SK-N-MC (cell line): ENCODE data around the gene SMPD3.

ENCODE experiments used
- DNase-seq: peaks from one replicate; pipeline ENCODE4 v3.0.0-alpha.2; 2011; ENCODE audit warnings: low read depth, low spot score
- H3K27ac ChIP-seq: fragments of 200-600 bp; sonication (generic); 2 replicates; pipeline ENCODE4 v1.5.1; 2016; ENCODE audit warnings: mixed run types
- H3K36me3 ChIP-seq: fragments of 200-600 bp; sonication (generic); 2 replicates; pipeline ENCODE4 v1.6.1; 2017; ENCODE audit warnings: antibody characterized with exemption, low read length, mixed read lengths; ENCODE audit not compliant: insufficient read depth
- H3K4me3 ChIP-seq: fragments of 200-600 bp; sonication (generic); 2 replicates; pipeline ENCODE4 v1.5.1; 2016
- H3K9ac ChIP-seq: fragments of 200-600 bp; sonication (generic); 2 replicates; pipeline ENCODE4 v1.8.0; 2017; ENCODE audit warnings: mixed run types, mixed read lengths; ENCODE audit not compliant: insufficient read length
- H3K9me3 ChIP-seq: fragments of 200-600 bp; sonication (generic); 2 replicates; pipeline ENCODE4 v1.6.1; 2017; ENCODE audit warnings: low read depth, mild to moderate bottlenecking, antibody characterized with exemption, low read length, moderate library complexity, mixed read lengths
- EZH2 ChIP-seq: fragments of 200-600 bp; sonication (generic); IDR thresholded peaks from one replicate; pipeline ENCODE4 v1.6.1; 2017; ENCODE audit warnings: antibody characterized with exemption
- FOXP2 ChIP-seq: optimal IDR thresholded peaks from 2 replicates; pipeline ENCODE3; 2011; ENCODE audit warnings: mild to moderate bottlenecking, moderate library complexity; ENCODE audit not compliant: insufficient read depth; ENCODE audit errors: extremely low read length, control extremely low read depth
- POLR2AphosphoS5 ChIP-seq: IDR thresholded peaks from 2 replicates; pipeline ENCODE4 v1.6.1; 2012; ENCODE audit warnings: mild to moderate bottlenecking, low read depth, low read length, borderline replicate concordance

SMPD3 gene

DNA sequence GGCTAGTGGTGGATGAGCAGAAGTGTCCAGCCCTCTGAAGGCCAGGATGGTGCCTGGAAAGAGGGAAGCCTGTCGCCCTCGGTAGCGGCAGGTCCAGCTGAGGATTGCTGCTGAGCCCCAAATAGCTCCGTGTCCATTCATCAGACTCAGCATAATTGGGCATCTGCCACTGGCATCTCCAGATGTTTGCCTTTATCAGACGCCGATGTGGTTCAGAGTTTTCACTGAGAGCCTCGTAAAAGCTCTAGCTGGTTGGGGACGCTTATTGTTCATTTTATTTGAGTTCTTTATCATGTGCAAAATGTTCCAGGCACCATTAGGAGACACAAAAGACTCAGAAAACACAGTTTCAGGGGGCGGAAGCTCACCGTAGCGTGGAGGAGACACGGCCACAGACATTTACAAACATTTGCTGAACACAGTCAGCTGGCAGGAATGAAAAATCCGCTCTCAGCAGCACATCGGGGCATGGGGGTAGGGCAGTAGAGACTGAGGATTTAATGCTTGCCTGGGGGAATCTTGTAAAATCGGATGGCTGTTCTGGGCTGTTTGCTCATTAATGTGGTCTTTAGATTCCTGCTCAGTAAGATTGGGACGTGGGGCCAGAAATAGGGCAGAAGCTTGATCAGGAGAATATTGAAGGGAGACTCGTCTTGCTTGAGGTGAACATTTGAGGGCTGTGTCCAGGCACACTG is 41.7 kb downstream of the SMPD3 start:
- no peaks in the 10 kb centered on the region for H3K36me3 ChIP-seq
- peak overlapping the region; percentile 80 for H3K27ac ChIP-seq
- H3K9me3 ChIP-seq = no peaks in the 10 kb centered on the region
- peak; percentile 52 for DNase-seq
- no peak overlapping the region for H3K9ac ChIP-seq
- TF ChIP-seq POLR2AphosphoS5 = no peak
- no peak for TF ChIP-seq FOXP2
- TF ChIP-seq EZH2 = no peak
- H3K4me3 ChIP-seq = peak overlapping the region; percentile 74

DNA sequence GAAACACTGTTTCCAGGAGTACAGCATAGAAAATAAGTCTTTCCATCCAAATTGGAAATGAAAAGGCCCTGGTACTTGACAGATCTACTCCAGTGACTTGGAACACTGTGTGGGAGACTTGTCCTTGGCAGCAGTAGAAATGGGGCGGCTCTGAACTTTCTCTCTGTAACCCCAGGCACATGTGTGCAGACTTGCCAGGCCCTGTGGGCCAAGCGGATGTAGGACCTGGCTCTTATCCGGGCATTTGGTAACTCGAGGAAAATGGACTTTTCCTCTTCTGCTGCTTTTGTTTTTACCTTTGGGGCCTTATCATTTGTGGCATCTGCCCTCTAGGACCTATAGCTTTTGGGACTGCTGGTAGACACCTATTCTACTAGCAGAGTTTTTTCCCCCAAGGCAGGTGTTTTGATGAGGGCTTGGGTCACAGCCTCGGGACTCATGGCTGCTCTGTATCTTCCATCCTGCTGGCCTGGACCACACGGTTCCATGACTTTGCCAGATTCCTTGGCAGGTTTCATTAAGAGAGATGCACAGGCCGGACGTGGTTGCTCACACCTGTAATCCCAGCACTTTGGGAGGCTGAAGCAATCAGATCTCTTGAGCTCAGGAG is 43.5 kb downstream of the SMPD3 start:
- TF ChIP-seq POLR2AphosphoS5 (no peak), FOXP2 (no peak)
- H3K27ac ChIP-seq = no peak overlapping the region
- H3K9ac ChIP-seq = no peak overlapping the region
- no peak for DNase-seq
- no peaks in the 10 kb centered on the region for H3K9me3 ChIP-seq
- no peak overlapping the region for H3K4me3 ChIP-seq
- H3K36me3 ChIP-seq = no peaks in the 10 kb centered on the region

GRCh38 chr16:68403704-68404103 is 44.6 kb downstream of the SMPD3 start:
- no peaks in the 10 kb centered on the region for H3K9me3 ChIP-seq
- no peaks in the 10 kb centered on the region for H3K36me3 ChIP-seq
- H3K9ac ChIP-seq = no peak overlapping the region
- no peak for DNase-seq
- no peak for TF ChIP-seq EZH2
- TF ChIP-seq POLR2AphosphoS5 = no peak
- TF ChIP-seq FOXP2 = no peak
- no peak overlapping the region for H3K27ac ChIP-seq
- H3K4me3 ChIP-seq = no peak overlapping the region

DNA sequence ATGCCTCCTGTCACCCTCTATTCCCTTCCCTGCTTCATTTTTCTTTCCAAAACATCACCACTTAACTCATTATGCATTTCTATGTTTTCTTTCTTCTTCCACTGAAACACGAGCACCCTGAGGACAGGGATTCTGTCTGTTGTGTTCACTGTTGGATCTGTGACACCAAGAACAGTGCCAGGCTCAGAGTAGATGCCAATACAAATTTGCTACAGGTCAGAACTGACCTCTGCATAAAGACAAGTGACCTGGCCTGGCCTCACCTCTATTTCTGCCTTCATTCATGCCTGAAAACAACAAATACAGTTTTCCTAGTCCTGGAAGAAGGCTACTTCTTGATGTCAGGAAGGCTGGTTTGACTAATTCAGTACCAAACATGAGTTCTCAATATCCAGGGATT is 45.1 kb downstream of the SMPD3 start:
- no peak for DNase-seq
- Histone ChIP-seq H3K4me3 (no peak overlapping the region), H3K9ac (no peak overlapping the region), H3K9me3 (no peaks in the 10 kb centered on the region), H3K36me3 (no peaks in the 10 kb centered on the region), H3K27ac (no peak overlapping the region)
- TF ChIP-seq FOXP2 = no peak
- no peak for TF ChIP-seq POLR2AphosphoS5
- TF ChIP-seq EZH2 = no peak

DNA sequence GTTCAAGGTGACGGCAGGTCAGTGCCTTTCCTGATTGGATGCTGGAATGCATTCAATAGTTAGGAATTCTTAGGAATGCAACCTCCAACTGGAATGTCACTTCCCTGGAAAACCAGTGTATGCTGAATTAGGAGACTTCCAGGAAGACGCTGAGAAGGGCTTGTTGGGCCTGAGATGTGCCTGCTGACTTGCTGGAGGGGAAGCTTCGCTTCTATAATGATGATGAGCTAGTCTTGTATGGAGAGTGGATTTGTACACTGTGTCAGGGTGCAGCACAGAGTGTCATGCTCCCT is 45.6 kb downstream of the SMPD3 start:
- H3K9me3 ChIP-seq = no peaks in the 10 kb centered on the region
- H3K27ac ChIP-seq = no peak overlapping the region
- no peak for DNase-seq
- no peaks in the 10 kb centered on the region for H3K36me3 ChIP-seq
- TF ChIP-seq EZH2 = no peak
- TF ChIP-seq POLR2AphosphoS5 = no peak
- no peak for TF ChIP-seq FOXP2
- no peak overlapping the region for H3K4me3 ChIP-seq
- H3K9ac ChIP-seq = no peak overlapping the region

- no peaks in the 10 kb centered on the region for H3K9me3 ChIP-seq
- no peak for TF ChIP-seq FOXP2
- TF ChIP-seq POLR2AphosphoS5 = no peak
- no peak for TF ChIP-seq EZH2
- DNase-seq = no peak
- H3K27ac ChIP-seq = no peak overlapping the region
- H3K36me3 ChIP-seq = no peaks in the 10 kb centered on the region
- no peak overlapping the region for H3K4me3 ChIP-seq
- no peak overlapping the region for H3K9ac ChIP-seq
These were observed 46.2 kb downstream of the SMPD3 start for GRCh38 chr16:68401871-68402747.

DNA sequence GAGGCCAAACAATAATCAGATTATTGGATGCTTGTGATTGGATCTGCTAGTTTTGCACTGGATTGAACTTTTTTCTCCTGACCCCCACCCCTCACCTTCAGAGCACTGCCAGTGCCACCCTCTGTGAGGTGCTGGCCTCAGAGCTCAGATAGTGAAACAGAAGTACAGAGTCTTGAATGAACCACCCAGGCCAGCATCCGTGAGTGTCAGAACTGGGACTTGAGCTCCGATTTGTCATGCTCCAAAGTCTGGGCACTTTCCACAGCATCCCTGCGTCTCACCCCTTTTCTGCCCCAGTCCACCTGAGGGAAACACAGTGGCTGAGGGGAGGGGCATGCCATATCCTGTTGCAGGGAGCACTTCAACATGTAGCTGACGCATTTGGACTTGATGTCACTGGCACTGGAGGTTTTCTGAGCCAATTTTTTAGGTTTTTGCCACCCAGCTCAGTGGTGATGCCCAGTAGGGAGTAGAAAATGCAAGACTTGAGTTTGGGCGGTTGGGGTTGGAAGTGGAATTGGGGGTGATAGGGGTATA is 47.3 kb downstream of the SMPD3 start:
- Histone ChIP-seq H3K9ac (no peak overlapping the region), H3K4me3 (no peak overlapping the region), H3K36me3 (no peaks in the 10 kb centered on the region), H3K9me3 (no peaks in the 10 kb centered on the region), H3K27ac (no peak overlapping the region)
- no peak for DNase-seq
- TF ChIP-seq FOXP2 (no peak), EZH2 (no peak), POLR2AphosphoS5 (no peak)
